Right atrium auricular region (tissue), 2 donors: ENCODE results near the gene ESPNL. TPM values are rescaled to one million over a fixed set of nuclear protein-coding genes. Genes with fewer than 3 reads are reported as not detected.

Experiments
- DNase-seq: peaks from one replicate; pipeline ENCODE4 v3.0.0-alpha.2; 2019; ENCODE audit warnings: low spot score
- H3K27ac ChIP-seq, 2 donors: fragments of 200-600 bp; sonication (generic); 1 replicate in 1 of 2; 2 replicates in 1 of 2; pipeline ENCODE4 v1.5.1; 2016 to 2019
- H3K27me3 ChIP-seq, 2 donors: fragments of 200-600 bp; sonication (generic); one replicate each; pipeline versions ENCODE4 v1.5.1 to v1.6.0; 2017 to 2019
- H3K36me3 ChIP-seq: fragments of 200-600 bp; sonication (generic); one replicate; pipeline ENCODE4 v1.5.1; 2016
- H3K4me1 ChIP-seq, 2 donors: fragments of 200-600 bp; sonication (generic); one replicate each; pipeline versions ENCODE4 v1.5.1 to v1.6.0; 2017 to 2019
- H3K4me3 ChIP-seq, 2 donors: fragments of 200-600 bp; sonication (generic); 1 replicate in 1 of 2; 2 replicates in 1 of 2; pipeline ENCODE4 v1.5.1; 2017 to 2019; ENCODE audit warnings: mild to moderate bottlenecking in 1 of 2, moderate library complexity in 1 of 2
- H3K9me3 ChIP-seq, 2 donors: fragments of 200-600 bp; sonication (generic); one replicate each; pipeline ENCODE4 v1.5.1; 2019
- CTCF ChIP-seq, 2 donors: fragments of 200-600 bp; sonication (generic); IDR thresholded peaks; one replicate each; pipeline ENCODE4 v1.5.1; 2019; ENCODE audit warnings: antibody characterized with exemption in 2 of 2
- total RNA-seq, 2 donors: library from RNA; depleted of rRNA; stranded (reverse); fragments of >200 nt; gene quantifications; one replicate each; pipeline ENCODE4 v1.1.0, GENCODE V29; 2016

Gene ESPNL
- total RNA-seq, 2 donors from 2014 or later, result 0.26 to 2.0 TPM

DNA sequence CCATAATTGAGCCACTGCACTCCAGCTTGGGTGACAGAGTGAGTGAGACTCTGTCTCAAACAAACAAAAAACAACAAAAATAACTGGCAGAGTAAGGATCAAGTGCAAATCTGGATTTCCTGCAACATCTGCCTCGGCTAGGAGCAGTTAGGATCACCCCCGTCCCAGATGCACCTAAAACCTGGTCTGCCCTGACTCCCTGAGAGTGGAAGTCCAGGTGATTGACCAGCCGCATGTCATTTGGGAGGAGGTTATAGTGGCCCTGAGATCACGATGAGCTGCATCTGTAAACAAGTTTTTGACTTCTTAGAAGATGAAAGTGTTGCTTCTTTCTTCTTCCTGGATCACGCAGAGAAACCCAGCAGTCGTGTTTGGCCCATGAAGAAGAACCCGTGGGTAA is 5.0 kb upstream of the ESPNL start:
- DNase-seq, result peak; percentile 9
- H3K27ac ChIP-seq, result no peak overlapping the region

DNA sequence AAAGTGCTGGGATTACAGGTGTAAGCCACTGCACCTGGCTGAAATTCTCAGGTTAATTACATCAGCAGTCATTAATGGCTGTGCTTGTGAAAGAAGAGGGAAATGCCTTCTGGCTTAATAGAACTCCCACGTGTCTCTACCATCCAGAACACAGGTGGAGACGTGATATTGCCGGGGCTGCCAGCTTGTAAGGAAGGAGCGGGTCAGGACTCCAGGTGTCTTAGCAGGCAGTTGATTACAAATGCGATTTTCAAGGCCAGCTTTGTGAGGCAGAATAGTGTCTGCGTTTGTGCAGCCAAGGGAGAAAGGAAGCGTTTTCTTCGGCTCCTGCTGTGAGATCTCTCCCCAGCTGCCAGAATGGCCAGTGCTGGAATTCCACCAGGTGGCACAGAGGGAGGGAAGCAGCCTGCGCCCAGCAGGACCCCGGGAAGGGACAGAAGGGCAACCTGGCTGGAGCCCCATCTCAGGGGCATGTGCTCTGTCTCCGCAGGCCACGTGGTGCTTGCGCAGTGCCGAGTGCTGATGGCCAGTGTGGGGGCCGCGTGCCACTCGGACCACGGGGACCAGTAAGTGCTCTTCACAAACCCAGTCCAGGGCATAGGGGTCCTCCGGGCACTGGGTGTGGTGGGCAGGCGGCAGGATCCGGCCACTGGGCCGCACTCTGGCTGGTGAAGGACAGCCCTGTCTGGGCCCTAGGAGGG is 3.7 kb upstream of the ESPNL start:
- DNase-seq, result peak; percentile 40

More for the DNA sequence above, 5.0 kb upstream of the ESPNL start:
- TF ChIP-seq CTCF (IDR thresholded peaks at IDR 0.05), result no peak
- no peak overlapping the region for H3K4me3 ChIP-seq
- H3K36me3 ChIP-seq, result no peaks in the 10 kb centered on the region
- no peaks in the 10 kb centered on the region for H3K9me3 ChIP-seq
- no peaks in the 10 kb centered on the region for H3K27me3 ChIP-seq
- H3K4me1 ChIP-seq, result peaks cover 0 to 9% of the 10 kb centered on the region in 2 donors

DNA sequence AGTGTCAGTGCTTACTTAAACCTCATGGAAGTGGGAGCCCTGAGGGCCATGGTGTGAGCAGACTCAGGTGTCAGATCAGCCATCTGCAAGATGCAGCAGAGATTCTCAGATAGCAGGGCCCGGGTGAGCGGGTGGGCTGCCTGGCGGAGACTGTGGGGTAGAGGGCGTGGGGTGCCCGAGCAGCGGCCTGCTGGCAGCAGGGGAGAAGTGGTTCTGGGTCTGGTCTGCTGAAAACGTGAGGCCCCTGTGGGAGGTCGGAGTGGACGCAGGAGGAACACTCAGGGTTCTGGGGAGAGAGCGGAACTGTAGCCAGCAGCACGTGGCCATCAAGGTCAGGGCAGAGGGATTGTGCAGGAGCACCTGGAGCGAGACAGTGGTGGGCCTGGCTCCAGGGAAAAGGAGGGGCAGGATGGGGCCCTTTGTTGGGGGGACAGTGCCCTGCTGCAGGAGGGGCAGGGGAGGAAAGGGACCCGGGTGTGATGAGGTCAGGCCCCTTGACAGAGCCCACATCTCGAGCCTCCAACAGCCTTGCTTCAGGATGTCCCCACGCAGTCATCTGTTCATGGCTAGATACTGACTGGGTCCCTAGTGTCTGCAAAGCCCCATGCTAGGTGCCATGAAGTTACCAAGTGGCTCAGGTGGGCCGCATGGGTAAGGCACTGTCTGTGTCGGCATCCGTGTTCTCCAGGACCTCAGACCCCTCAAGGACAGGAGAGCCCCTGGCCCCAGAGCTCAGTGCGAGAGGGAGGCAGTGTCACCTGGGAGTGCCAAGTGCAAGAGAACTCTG is 2.7 kb upstream of the ESPNL start:
- H3K4me1 ChIP-seq, result peaks cover 0 to 9% of the 10 kb centered on the region in 2 donors
- no peak overlapping the region for H3K4me3 ChIP-seq
- no peaks in the 10 kb centered on the region for H3K36me3 ChIP-seq
- no peak for TF ChIP-seq CTCF (IDR thresholded peaks at IDR 0.05)
- no peaks in the 10 kb centered on the region for H3K9me3 ChIP-seq
- peak; percentile 32 for DNase-seq
- H3K27ac ChIP-seq, result no peak overlapping the region
- no peaks in the 10 kb centered on the region for H3K27me3 ChIP-seq

More for the DNA sequence above, 3.7 kb upstream of the ESPNL start:
- no peaks in the 10 kb centered on the region for H3K9me3 ChIP-seq
- no peak overlapping the region for H3K27ac ChIP-seq
- TF ChIP-seq CTCF (IDR thresholded peaks at IDR 0.05), result no peak
- H3K4me3 ChIP-seq, result no peak overlapping the region
- H3K4me1 ChIP-seq, result peaks cover 0 to 9% of the 10 kb centered on the region in 2 donors
- H3K27me3 ChIP-seq, result no peaks in the 10 kb centered on the region
- no peaks in the 10 kb centered on the region for H3K36me3 ChIP-seq

DNA sequence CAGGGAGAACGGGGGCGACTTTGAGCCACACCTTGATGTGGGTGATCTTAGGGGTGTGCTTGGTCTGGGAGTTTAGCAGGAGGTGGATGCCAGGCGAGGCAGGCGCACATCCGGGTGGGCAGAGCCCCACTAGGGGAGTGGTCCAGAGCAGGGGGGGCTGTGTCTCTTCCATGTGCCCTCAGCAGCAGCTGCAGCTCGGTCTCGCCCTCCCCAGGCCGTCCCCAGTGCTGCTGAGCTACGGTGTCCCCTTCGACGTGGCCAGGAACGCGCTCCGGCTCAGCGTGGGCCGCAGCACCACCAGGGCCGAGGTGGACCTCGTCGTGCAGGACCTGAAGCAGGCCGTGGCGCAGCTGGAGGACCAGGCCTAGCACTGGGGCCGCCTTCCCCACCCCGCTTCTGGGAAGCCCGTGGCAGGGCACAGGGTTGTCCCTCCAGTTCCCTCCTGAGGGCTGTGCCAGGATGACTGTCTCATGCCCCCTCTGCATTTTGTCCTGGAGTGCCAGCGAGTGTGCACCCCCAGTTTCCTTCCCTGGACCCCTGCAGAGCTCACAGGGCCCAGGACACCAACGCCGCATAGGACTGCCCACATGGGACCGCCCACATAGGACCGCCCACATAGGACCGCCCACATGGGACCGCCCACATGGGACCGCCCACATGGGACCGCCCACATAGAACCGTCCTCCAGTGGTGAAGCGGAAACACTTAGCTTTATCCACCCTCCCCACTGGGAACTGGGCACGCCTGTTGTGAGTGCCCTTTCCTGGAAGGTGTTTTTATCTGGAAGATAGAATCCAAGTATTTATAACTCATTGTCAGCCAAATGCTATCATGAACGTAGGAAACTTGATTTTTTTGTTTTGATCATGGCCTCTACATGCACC is 1.9 kb upstream of the ESPNL start:
- Histone ChIP-seq H3K9me3 (no peaks in the 10 kb centered on the region), H3K4me1 (peaks cover 0 to 9% of the 10 kb centered on the region in 2 donors), H3K36me3 (no peaks in the 10 kb centered on the region), H3K27ac (peak overlapping the region in 1 of 2 donors; percentile 52), H3K4me3 (no peak overlapping the region), H3K27me3 (no peaks in the 10 kb centered on the region)
- no peak for TF ChIP-seq CTCF (IDR thresholded peaks at IDR 0.05)
- DNase-seq, result peak; percentile 60

GRCh38 chr2:238098901-238099713 is 1.0 kb upstream of the ESPNL start:
- peak; percentile 49 for DNase-seq
- H3K27ac ChIP-seq, result peak overlapping the region in 1 of 2 donors; percentile 52
- no peak overlapping the region for H3K4me3 ChIP-seq
- TF ChIP-seq CTCF (IDR thresholded peaks at IDR 0.05), result no peak
- no peaks in the 10 kb centered on the region for H3K36me3 ChIP-seq
- no peaks in the 10 kb centered on the region for H3K27me3 ChIP-seq
- peaks cover 0 to 9% of the 10 kb centered on the region in 2 donors for H3K4me1 ChIP-seq
- H3K9me3 ChIP-seq, result no peaks in the 10 kb centered on the region
